Measurements from ENCODE around the gene ATF2. TPM values are rescaled to one million over a fixed set of nuclear protein-coding genes. Genes with fewer than 3 reads are reported as not detected.

The ATF2 gene
- total RNA-seq, 2 donors from 2014 or later = 35.9 to 56.4 TPM

DNA sequence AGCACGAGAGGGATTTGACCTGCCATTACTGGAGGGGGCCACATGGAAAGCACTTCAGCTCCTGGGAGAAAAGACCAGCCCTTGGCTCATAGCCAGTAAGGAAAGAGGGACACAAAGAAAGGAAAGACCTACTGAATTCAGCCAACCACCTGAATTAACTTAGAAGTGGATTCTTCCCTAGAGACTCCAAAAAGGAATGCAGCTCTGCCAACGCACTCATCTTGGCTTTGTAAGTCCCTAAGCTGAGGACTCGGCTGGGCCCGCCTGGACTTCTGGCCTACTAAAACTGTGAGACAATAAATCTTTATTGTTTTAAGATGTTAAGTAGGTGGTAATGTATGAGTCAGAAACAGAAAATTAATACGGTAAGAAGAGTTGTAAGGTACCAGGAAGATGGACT lies 11.5 kb downstream of the ATF2 start:
- no peaks in the 10 kb centered on the region for H3K4me1 ChIP-seq (replicated peaks)
- TF ChIP-seq POLR2AphosphoS5 (IDR thresholded peaks at IDR 0.05) = no peak
- TF ChIP-seq POLR2A (IDR thresholded peaks at IDR 0.05) = no peak
- TF ChIP-seq CTCF (IDR thresholded peaks at IDR 0.05) = no peak
- no peaks in the 10 kb centered on the region for H3K27me3 ChIP-seq (replicated peaks; ENCODE audit: insufficient read depth)
- no peak overlapping the region for H3K4me3 ChIP-seq
- intact Hi-C loops (cut with DNase I) = no loop called here
- 86% methylated on average over 5 of the region's 5 CpGs for WGBS
- H3K36me3 ChIP-seq = no peaks in the 10 kb centered on the region
- H3K9me3 ChIP-seq = no peaks in the 10 kb centered on the region
- no peak overlapping the region for H3K27ac ChIP-seq
- no peak for DNase-seq (ENCODE audit: low spot score)

DNA sequence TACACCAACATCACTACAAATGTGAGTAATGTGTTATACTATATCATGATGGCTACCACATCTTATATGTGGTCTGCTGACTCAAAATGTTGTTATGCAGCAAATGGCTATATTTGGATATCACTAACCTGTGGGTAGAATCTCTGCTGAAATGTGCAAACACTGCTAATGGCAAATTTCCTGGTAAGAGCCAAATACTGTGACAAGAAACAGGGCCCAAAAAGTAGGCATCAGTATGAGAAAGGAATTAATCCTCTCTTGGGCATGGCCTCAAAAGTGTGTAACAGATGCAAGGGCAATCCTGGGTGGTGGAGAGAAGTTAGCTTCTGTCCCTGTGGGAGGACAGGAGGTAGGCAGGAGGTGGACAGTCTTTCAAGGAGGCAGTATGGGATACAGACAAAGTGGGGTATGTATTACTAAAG lies 13.3 kb downstream of the ATF2 start:
- TF ChIP-seq POLR2A (IDR thresholded peaks at IDR 0.05) (no peak), POLR2AphosphoS5 (IDR thresholded peaks at IDR 0.05) (no peak), CTCF (IDR thresholded peaks at IDR 0.05) (no peak)
- intact Hi-C loops (cut with DNase I) = no loop called here
- H3K4me3 ChIP-seq = no peak overlapping the region
- no peaks in the 10 kb centered on the region for H3K9me3 ChIP-seq
- no peaks in the 10 kb centered on the region for H3K27me3 ChIP-seq (replicated peaks; ENCODE audit: insufficient read depth)
- no peak for DNase-seq (ENCODE audit: low spot score)
- H3K4me1 ChIP-seq (replicated peaks) = no peaks in the 10 kb centered on the region
- H3K27ac ChIP-seq = no peak overlapping the region
- H3K36me3 ChIP-seq = no peaks in the 10 kb centered on the region

GRCh38 chr2:175152242-175152641 lies 15.8 kb downstream of the ATF2 start:
- H3K4me1 ChIP-seq (replicated peaks) = no peaks in the 10 kb centered on the region
- intact Hi-C loops (cut with DNase I) = no loop called here
- no peak overlapping the region for H3K4me3 ChIP-seq
- H3K27ac ChIP-seq = no peak overlapping the region
- no peaks in the 10 kb centered on the region for H3K27me3 ChIP-seq (replicated peaks; ENCODE audit: insufficient read depth)
- TF ChIP-seq POLR2AphosphoS5 (IDR thresholded peaks at IDR 0.05) = no peak
- no peak for TF ChIP-seq POLR2A (IDR thresholded peaks at IDR 0.05)
- TF ChIP-seq CTCF (IDR thresholded peaks at IDR 0.05) = no peak
- no peaks in the 10 kb centered on the region for H3K36me3 ChIP-seq
- H3K9me3 ChIP-seq = no peaks in the 10 kb centered on the region
- DNase-seq (ENCODE audit: low spot score) = no peak
- WGBS = 77% methylated on average over 2 of the region's 2 CpGs

- 93% methylated on average over 1 of the region's 1 CpG for WGBS
- no peak for DNase-seq (ENCODE audit: low spot score)
- no peaks in the 10 kb centered on the region for H3K36me3 ChIP-seq
- no peaks in the 10 kb centered on the region for H3K4me1 ChIP-seq (replicated peaks)
- intact Hi-C loops (cut with DNase I) = no loop called here
- no peaks in the 10 kb centered on the region for H3K9me3 ChIP-seq
- no peaks in the 10 kb centered on the region for H3K27me3 ChIP-seq (replicated peaks; ENCODE audit: insufficient read depth)
- no peak overlapping the region for H3K27ac ChIP-seq
- TF ChIP-seq CTCF (IDR thresholded peaks at IDR 0.05) = no peak
- TF ChIP-seq POLR2A (IDR thresholded peaks at IDR 0.05) = no peak
- TF ChIP-seq POLR2AphosphoS5 (IDR thresholded peaks at IDR 0.05) = no peak
- no peak overlapping the region for H3K4me3 ChIP-seq
Observed at GRCh38 chr2:175151791-175152190, 16.2 kb downstream of the ATF2 start.

DNA sequence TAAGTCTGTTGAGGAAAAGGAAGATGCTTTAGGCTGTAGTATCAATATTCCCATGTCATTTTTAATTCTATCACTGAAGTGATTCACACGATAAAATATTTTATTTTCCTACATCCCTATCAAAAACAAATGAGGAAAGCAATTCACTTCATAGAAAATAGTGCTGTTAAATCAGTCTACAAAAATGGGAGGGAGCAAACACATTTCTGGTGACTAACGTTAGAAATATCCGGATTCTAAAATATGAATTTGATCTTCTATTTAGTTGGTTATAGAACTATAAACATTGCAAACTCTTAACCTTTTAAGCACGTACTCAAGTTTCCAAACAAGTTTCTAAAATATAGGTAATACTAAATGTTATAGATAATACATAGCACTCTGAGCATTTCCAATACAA lies 20.8 kb downstream of the ATF2 start:
- intact Hi-C loops (cut with DNase I) = no loop called here
- DNase-seq (ENCODE audit: low spot score) = no peak
- Histone ChIP-seq H3K4me3 (no peak overlapping the region), H3K27ac (no peak overlapping the region), H3K4me1 (replicated peaks) (no peaks in the 10 kb centered on the region), H3K9me3 (no peaks in the 10 kb centered on the region), H3K36me3 (no peaks in the 10 kb centered on the region), H3K27me3 (replicated peaks; ENCODE audit: insufficient read depth) (no peaks in the 10 kb centered on the region)
- WGBS = 76% methylated on average over 4 of the region's 4 CpGs
- TF ChIP-seq POLR2A (IDR thresholded peaks at IDR 0.05) (no peak), CTCF (IDR thresholded peaks at IDR 0.05) (no peak), POLR2AphosphoS5 (IDR thresholded peaks at IDR 0.05) (no peak)
